NCI-H1092 treated with DMSO at 0.1 percent for 48 hours (cell line): ENCODE data around the gene LENG8.
"Not testable (repeated sequence)": the region's sequence is repeated elsewhere in the genome, so short reads cannot be mapped to it uniquely, and the experiment has no call there.

ENCODE experiments used
- DNase-seq: peaks from one replicate; lab custom pipeline; 2025; lab: John Stamatoyannopoulos, UW

The LENG8 gene

DNA sequence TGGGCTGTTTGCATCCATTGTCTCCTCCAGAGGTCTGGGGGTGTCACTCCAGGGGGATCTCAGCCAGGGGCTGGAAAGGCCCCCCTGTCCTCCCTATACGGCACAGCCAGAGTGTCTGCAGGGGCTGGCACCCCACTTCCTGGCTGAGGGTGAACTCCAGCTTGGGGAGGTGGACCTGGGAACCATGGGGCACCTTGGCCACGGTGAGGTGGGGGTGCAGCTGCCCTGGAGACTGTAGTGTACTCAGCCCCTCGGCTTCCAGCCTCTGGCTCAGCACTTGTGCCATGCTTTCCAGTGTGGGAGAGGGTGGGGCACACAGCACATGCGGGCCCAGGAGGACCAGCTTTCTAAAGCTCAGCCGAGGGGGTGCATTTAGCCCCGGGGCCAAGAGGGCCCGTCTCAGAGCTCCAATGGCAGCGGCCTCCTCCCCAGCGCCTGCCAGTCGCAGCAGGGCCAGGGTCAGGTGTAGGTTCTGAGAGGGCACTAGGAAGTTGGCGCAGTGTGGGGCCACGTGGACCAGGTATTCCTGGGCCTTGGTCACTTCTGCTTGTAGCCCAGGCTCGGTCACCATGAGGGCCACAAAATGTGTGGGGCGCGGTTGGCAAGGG is 13.2 kb downstream of the LENG8 start:
- no peak for DNase-seq

DNA sequence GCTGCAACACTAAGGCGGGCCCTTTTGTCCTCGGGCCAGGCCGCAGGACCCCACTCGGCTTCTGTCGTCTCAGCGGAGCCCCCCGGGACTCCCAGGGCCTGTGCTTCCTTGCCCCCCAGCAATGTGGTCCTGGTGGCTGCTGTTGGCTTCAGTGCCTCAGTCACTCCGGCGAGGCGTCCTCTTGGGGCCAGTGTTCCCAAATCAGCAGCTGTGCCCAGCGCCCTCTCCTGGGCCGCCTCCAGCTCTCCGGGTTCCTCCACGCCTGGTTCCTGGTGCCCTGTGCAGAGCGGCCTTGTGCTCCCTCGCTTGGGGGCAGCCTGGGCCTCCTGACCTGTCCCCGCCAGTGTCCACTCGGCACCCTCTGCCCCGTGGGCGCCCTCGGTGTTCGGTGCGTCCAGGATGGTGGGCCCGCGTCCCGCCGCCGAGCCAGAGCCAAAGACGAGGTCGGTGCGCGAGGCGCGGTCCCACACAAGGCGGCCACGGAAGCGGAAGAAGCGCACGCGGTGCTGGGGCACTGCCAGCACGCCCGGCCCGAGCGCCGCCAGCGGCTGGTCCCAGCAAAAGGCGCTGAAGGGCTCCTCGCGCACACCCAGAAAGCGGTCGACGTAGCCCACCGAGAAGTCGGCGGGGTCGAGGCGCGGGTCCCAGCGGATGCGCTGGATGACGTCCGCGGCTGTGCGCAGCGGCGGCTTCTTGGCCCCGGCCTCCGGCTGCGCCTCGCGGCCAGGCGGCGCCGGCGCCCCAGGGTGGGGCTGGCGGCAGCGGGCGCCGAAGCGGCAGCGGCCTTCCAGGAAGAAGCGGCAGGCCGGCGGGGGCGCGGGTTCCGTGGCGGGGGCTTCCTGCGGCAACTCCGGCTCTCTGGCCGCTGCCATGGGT is 13.9 kb downstream of the LENG8 start:
- no peak for DNase-seq

DNA sequence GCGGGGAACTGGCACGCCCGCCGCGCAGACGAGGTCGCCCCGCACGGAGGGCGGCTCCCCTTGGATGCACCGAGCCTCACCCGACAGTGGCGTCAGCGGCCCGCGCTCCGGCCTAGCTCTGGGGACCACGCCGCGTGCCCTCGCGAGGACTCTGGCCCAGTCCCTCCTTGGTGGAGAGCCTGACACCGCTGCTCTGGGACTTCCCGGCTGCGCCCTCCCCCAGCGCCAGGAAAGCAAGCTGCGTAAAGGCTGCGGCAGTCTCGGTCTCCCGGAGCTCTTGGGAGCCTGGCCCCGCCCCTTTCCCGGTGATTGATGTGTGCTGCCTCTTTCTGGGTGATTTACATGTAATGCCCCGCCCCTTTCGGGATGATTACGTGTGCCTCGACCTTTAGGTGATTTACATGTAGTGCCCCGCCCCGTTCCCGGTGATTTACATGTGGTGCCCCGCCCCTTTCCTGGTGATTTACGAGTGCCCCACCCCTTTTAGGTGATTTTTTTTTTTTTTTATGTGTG is 14.6 kb downstream of the LENG8 start, which contains the start of gene LENG9:
TSS of gene LENG9 (minus strand) at position 248 of the 513 bp plus-strand sequence. CDS start 252 bp downstream, outside the sequence.
- peak; percentile 71 for DNase-seq

DNA sequence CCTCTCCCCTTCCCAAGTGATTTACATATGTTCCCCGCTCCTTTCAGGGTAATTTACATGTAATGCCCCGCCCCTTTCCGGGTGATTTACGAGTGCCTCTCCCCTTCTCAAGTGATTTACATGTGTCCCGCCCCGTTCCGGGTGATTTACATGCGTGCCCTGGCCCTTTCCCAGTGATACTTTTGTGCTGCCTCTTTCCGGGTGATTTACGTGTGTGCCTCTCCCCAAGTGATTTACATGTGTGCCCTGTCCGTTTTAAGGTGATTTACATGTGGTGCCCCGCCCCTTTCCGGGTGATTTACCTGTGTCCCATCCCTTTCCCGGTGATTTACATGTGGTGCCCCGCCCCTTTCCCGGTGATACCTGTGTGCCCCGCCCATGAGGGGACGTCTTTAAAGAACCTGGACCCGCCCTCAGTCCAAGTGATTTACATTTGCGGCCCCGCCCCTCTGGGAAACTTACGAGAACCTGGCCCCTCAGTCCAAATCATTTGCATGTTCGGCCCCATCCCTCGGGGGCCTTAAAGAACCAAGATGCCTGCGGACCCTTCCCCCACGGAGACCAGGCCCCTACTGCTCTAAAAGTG is 15.1 kb downstream of the LENG8 start:
- DNase-seq, result no peak

DNA sequence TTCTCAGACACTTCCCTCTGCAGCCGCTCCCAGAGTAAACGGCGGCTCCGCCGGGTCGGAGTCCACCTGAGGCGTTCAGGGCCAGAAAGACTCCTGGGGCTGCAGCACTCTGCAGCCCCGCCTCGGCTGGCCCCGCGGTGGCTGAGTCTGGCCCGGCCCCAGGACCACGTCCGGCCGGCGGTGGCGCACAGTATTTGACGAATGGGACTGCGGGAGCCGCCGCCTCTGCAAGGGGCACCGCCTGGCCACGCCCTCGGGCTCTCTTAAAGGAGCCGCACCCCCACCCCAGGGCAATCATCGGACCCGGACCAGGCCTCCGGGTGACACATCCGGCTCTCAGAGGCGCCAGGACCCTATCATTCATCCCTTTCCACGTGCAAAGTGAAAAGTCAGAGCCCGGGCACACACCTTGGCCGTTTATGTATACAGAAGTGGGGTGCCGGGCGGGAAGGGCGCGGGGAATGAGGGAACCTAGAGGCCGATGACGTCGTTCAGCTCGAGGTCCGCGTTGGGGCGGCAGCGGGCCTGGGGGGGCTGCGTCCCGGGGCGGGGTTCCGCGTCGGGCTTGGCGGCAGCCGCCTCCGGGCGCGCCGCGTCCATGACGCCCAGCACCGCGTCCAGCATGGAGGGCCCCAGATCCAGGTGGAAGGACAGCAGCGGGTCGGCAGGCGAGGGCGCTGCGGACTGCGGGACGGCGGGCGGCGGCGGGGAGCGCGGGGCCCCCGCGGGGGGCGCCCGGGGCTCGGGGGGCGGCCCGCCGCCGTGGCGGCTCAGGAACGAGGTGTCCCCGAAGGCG is 15.8 kb downstream of the LENG8 start:
- DNase-seq, result peak; percentile 2

- no peak for DNase-seq
These were observed 16.6 kb downstream of the LENG8 start for GRCh38 chr19:54465426-54466109.

DNA sequence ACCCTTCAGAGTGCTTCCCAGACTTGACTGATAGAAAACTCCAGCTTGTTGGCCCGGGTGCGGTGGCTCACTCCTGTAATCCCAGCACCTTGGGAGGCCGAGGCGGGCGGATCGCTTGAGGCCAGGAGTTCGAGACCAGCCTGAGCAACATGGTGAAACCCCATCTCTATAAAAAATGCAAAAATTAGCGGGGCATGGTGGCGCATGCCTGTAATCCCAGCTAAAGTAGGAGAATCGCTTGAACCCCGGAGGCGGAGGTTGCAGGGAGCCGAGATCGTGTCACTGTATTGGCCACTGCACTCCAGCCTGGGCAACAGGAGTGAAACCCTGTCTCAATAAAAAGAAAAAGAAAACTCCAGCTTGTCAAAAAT is 17.1 kb downstream of the LENG8 start:
- not testable (repeated sequence) for DNase-seq

- no peak for DNase-seq
These were observed 20.5 kb downstream of the LENG8 start for GRCh38 chr19:54469496-54469934.

DNA sequence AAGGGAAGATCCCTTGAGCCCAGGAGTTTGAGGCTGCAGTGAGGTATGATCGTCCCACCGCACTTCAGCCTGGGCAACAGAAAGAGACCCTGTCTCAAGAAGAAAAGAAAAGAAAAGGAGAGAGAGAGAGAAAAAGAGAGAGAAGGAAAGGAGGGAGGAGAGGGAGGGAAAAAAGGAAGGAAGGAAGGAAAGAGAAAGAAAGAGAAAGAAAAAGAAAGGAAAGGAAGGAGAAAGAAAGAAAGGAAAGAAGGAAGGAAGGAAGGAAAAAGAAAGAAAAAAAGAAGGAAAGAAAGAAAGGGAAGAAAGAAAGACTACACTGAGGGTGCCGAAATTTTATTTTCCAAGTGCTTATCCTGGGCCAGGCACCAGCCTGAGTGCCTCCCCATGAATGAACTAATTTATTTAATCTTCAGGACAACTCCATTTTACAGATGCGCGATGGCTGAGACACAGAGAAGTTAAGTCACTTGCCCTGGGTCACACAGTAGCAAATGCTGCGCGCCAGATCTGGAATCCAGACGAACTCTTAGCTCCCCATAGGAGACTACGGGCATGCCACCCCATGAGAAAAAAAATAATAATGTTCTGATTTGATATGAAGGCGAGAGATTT is 21.4 kb downstream of the LENG8 start:
- DNase-seq, result no peak

- DNase-seq, result no peak
These were observed 22.2 kb downstream of the LENG8 start for GRCh38 chr19:54470991-54471782.

- no peak for DNase-seq
These were observed 24.3 kb downstream of the LENG8 start, which contains the start of gene CDC42EP5 for GRCh38 chr19:54473071-54473891. Gene CDC42EP5 (minus strand): TSS chr19:54473296. CDS start chr19:54465547, 7,749 bp downstream.

DNA sequence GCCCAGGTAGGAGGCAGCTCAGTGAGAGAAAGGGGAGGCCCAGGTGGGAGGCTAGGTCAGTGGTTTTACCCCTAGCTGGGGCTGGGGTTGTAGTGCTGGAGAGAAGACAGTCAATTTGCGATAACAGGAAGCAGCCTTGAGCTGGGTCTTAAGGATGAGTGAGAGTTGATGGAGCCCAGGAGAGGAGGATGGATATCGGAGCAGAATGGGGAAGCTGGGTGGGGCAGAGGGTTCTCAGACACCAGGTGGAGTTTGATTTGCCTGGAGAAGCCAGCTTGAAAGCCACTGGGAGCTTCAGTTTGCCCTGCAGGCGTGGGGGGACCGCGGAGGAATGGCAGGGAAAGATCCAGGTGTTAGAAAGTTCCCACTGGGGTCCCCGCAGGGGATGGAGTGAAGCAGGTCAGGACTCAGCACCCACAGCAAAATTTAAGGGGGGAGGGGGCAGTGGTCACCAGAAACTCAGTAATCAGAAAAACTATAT is 24.9 kb downstream of the LENG8 start:
- DNase-seq, result no peak

DNA sequence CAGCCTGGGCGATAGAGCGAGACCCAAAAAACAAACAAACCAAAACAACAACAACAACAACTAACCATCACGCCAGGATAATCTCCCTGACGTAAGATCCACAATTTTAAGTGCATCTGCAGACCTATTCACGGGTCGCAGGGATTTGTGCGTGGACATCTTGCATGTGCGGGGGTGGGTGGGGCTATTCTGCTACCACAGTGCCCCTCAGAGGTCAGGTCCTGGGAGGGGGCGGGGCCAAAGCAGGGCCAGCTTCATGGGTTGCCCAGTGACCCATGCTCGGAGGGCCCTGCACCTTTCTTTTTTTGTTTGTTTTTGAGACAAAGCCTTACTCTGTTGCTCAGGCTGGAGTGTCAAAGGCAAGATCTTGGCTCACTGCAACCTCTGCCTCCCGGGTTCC is 26.7 kb downstream of the LENG8 start:
- DNase-seq, result no peak

DNA sequence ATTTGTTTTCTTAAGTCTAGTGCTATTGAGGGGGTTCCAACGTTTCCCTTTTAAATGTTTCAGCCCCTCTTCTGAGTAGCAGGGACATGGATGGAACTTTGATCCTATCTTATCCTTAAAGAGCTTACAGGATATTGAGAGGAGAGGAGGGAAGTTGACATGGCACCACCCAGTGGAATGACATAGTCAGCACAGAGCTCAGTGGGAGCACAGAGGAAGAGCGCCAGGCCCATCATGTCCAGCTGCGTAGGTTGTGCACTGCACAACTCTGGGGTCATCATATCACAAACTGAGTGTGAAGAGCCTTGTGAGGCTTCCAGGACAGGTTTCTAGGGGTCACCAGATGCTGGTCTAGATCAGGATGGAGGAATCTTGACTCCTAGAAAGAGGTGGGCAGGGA is 28.7 kb downstream of the LENG8 start:
- no peak for DNase-seq

DNA sequence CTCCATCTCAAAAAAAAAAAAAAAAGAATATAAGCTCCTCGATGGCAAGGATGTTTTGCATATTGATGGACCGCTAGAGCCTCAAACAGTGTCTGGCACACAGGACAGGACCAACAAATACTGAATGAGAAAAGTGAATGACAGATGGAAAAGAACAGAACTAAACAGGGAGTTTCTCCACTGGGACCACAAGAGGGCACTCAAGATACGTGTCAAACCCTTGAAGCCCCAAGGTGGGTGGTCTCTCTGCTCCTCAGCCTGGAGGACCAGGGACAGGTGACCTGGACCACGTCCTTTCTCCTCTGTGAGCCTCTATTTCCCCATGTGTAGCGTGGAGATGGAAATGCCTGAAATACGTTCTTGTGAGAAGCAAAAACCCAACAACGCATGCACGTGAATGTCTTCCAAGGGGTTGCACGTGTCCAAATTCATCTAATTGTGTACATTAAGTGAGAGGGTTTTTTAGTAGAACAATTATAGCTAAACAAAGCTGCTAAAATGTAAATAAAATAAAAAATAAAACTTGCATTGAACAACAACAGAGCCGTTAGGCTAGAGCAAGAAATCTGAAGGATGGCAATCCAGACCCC is 29.8 kb downstream of the LENG8 start:
- DNase-seq, result peak; percentile 6

DNA sequence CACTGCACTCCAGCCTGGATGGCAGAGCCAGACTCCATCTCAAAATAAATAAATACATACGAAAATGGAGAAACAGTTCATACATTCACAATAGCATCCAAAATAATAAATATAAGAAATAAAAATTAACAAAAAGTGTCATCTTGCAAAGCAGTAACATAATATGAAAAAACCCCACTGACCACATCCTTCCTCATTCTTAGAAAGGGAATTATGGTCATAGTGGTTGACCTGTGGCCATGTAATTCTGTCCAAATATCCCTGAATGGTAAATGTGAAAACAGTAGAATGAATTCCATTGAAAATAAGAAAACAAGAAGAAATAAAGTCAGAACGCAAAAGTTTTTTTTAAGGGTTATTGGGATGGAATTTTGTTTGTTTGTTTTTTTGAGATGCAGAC is 31.1 kb downstream of the LENG8 start:
- DNase-seq, result no peak

GRCh38 chr19:54481326-54481930 is 32.4 kb downstream of the LENG8 start:
- DNase-seq, result peak; percentile 22

GRCh38 chr19:54482889-54483288 is 33.9 kb downstream of the LENG8 start:
- DNase-seq, result no peak
